GM12801 (cell line): ENCODE data around the gene TBL3.

Experiments
- TF ChIP-seq, protein P1 (sequence below): IDR thresholded peaks from one replicate; pipeline ENCODE4 v1.5.1; 2011; ENCODE audit warnings: control low read depth; ENCODE audit not compliant: insufficient read length; ENCODE audit errors: extremely low read depth

The TBL3 gene

GRCh38 chr16:2024032-2024420 lies 52.2 kb downstream of the TBL3 start:
- TF ChIP-seq, protein P1, sequence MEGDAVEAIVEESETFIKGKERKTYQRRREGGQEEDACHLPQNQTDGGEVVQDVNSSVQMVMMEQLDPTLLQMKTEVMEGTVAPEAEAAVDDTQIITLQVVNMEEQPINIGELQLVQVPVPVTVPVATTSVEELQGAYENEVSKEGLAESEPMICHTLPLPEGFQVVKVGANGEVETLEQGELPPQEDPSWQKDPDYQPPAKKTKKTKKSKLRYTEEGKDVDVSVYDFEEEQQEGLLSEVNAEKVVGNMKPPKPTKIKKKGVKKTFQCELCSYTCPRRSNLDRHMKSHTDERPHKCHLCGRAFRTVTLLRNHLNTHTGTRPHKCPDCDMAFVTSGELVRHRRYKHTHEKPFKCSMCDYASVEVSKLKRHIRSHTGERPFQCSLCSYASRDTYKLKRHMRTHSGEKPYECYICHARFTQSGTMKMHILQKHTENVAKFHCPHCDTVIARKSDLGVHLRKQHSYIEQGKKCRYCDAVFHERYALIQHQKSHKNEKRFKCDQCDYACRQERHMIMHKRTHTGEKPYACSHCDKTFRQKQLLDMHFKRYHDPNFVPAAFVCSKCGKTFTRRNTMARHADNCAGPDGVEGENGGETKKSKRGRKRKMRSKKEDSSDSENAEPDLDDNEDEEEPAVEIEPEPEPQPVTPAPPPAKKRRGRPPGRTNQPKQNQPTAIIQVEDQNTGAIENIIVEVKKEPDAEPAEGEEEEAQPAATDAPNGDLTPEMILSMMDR, result no peak

DNA sequence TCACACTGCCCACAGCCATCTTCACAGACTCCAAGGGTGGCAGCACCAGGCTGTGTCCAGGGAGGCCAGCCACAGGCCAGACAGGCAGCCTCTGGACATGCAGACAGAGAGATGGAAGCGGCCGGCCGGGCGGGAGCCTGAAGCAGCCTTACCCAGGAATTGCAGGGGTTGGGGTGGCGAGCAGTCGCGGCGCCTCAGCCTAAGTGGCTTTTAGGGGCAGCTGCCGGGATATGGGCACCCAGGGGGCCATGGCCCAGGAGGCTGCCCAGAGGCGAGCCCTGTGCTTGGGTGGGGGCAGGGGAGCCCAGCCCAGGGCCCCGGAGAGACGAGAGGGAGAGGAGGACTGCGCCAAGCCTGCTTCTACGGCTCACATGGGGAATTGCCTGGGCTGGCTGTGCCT lies 53.4 kb downstream of the TBL3 start:
- TF ChIP-seq, protein P1, result no peak

DNA sequence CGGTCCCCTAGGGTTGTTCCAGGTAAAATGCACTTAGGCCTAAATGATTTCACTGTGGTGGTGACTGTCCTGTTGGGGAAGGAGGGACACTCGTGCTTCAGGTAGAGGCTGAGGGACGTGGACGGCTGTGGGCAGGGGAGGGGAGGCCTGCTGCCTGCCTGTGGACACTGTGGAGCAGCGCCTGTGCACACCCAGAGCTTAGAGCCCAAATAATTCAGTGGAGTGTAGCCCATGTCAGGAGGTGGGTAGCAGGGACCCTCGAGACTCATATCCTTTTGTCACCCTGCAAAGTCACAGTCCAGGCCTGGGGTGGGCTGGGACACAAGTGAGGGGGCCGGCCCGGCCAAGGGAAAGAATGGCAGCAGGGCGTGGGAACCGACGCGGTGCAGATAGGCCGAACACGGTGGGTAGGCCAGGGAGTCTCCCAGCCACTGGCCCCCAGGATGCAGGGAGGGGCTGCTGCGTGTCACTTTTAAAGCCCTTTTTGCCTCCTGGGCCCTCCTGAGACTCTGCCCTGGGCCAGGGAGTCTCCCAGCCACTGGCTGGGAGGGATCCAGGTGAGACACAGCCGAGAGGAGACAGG lies 54.1 kb downstream of the TBL3 start:
- TF ChIP-seq, protein P1, result no peak

GRCh38 chr16:2026461-2027023 lies 54.7 kb downstream of the TBL3 start, which contains the start of gene NHERF2:
NHERF2 (plus strand) TSS chr16:2026902; CDS start chr16:2027006, 104 bp downstream.
- TF ChIP-seq, protein P1, result no peak

GRCh38 chr16:2027024-2028010 lies 55.5 kb downstream of the TBL3 start:
- TF ChIP-seq, protein P1, result no peak

DNA sequence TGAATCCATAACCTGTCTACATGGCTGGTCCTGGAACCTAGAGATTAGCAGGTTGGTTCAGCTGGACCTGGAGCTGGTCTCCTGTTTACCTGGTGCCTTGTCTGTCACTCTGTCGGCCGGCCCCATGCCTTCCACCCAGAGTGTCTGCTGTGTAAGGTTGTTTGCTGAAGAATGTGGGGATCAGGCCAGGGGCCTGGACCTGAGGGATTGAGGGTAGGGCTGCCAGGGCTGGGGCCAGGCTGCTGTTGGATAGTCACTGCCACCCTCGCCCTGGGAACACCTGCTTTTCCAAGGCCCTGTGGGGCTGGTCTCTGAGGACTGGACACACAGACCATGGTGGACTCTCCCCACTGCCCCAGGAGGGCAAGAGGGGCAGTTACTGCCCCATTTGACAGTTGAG lies 56.3 kb downstream of the TBL3 start:
- TF ChIP-seq, protein P1, result no peak

GRCh38 chr16:2028620-2029220 lies 56.9 kb downstream of the TBL3 start:
- TF ChIP-seq, protein P1, result no peak
